Tibial artery (tissue), 4 donors: ENCODE measurements around the gene NCKAP1.
"Not testable (repeated sequence)": the region's sequence is repeated elsewhere in the genome, so short reads cannot be mapped to it uniquely, and the experiment has no call there.

Experiments used
- DNase-seq, 2 donors: peaks; one replicate each; pipeline ENCODE4 v3.0.0-alpha.2; 2019
- H3K27ac ChIP-seq, 2 donors: fragments of 200-600 bp; sonication (generic) in 1 of 2; 1 replicate in 1 of 2; 2 replicates in 1 of 2; pipeline ENCODE4 v1.5.1; 2018 to 2019; ENCODE audit warnings: mild to moderate bottlenecking in 1 of 2
- H3K27me3 ChIP-seq, 2 donors: fragments of 200-600 bp; sonication (generic) in 1 of 2; one replicate each; pipeline versions ENCODE4 v1.5.1 to v1.6.0; 2016 to 2019
- H3K36me3 ChIP-seq, 3 donors: fragments of 200-600 bp; sonication (generic) in 2 of 3; one replicate each; pipeline ENCODE4 v1.5.1; 2016 to 2019; ENCODE audit warnings: mild to moderate bottlenecking in 2 of 3
- H3K4me1 ChIP-seq, 4 donors: fragments of 200-600 bp; sonication (generic) in 2 of 4; 1 replicate in 3 of 4; 2 replicates in 1 of 4; pipeline ENCODE4 v1.5.1; 2016 to 2019
- H3K4me3 ChIP-seq, 2 donors: fragments of 200-600 bp; sonication (generic) in 1 of 2; 1 replicate in 1 of 2; 2 replicates in 1 of 2; pipeline ENCODE4 v1.5.1; 2018 to 2019; ENCODE audit warnings: mild to moderate bottlenecking in 2 of 2
- H3K9me3 ChIP-seq, 3 donors: fragments of 200-600 bp; sonication (generic) in 1 of 3; one replicate each; pipeline ENCODE4 v1.5.1; 2016 to 2019
- intact Hi-C: fragments of 100-400 bp; cut with DNase I; formaldehyde crosslinking; loops from one replicate; pipeline ENCODE4 v1.15.0; 2023; ENCODE audit warnings: low total_unique reads
- TF ChIP-seq, protein P1 (sequence below), 2 experiments: fragments of 200-600 bp in 1 of 2; fragments of 450-650 bp in 1 of 2; IDR thresholded peaks; one replicate each; pipeline ENCODE4 v1.5.1; 2017 to 2019; ENCODE audit warnings: antibody characterized with exemption in 2 of 2, mild to moderate bottlenecking in 1 of 2, moderate library complexity in 1 of 2

NCKAP1 gene

DNA sequence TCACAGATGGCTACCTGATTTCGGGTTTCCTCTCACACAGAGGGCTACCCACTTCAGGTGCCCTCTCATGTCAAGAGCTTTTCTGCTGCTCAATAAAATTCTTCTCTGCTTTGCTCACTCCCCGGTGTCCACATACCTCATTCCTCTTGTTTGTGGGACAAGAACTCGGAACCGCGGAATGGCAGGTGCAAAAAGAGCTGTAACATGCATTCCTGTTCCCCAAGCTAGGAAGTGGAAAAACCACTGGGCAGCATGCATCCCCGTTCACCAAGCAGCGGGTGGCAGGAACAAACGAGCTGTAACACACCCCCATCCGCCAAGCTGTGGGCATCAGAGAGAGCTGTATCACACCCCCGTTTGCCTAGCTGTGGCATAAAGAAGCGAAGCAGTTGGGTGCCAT is 144.6 kb downstream of the NCKAP1 start:
- peak overlapping the region; percentile 34 to 67 for H3K27ac ChIP-seq
- no peak overlapping the region for H3K4me3 ChIP-seq
- TF ChIP-seq, protein P1, sequence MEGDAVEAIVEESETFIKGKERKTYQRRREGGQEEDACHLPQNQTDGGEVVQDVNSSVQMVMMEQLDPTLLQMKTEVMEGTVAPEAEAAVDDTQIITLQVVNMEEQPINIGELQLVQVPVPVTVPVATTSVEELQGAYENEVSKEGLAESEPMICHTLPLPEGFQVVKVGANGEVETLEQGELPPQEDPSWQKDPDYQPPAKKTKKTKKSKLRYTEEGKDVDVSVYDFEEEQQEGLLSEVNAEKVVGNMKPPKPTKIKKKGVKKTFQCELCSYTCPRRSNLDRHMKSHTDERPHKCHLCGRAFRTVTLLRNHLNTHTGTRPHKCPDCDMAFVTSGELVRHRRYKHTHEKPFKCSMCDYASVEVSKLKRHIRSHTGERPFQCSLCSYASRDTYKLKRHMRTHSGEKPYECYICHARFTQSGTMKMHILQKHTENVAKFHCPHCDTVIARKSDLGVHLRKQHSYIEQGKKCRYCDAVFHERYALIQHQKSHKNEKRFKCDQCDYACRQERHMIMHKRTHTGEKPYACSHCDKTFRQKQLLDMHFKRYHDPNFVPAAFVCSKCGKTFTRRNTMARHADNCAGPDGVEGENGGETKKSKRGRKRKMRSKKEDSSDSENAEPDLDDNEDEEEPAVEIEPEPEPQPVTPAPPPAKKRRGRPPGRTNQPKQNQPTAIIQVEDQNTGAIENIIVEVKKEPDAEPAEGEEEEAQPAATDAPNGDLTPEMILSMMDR (IDR thresholded peaks at IDR 0.05): no peak

DNA sequence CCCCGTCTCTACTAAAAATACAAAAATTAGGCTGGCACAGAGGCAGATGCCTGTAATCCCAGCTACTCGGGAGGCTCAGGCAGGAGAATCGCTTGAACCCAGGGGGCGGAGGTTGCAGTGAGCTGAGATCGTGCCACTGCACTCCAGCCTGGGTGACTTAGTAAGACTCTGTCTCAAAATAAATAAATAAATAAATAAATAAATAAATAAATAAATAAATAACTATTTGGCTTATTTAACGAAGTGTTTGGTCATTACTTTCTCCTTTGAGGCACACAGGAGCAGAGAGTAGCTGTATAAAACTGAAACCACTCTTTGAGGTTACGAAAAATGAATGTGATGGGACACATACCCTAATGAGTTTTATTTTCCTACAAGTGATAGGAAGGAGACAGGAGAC is 145.2 kb downstream of the NCKAP1 start:
- H3K9me3 ChIP-seq, intact Hi-C loops, DNase-seq, H3K4me3 ChIP-seq, H3K36me3 ChIP-seq, H3K27me3 ChIP-seq: not testable (repeated sequence)
- Histone ChIP-seq H3K4me1 (peaks cover 0 to 48% (median 15%) of the 10 kb centered on the region in 4 donors), H3K27ac (peak overlapping the region in 1 of 2 donors; percentile 67)

More for the DNA sequence above, 144.6 kb downstream of the NCKAP1 start:
- intact Hi-C loops: no loop called here
- peaks cover 0 to 48% (median 15%) of the 10 kb centered on the region in 4 donors for H3K4me1 ChIP-seq
- DNase-seq: no peak
- H3K9me3 ChIP-seq: no peaks in the 10 kb centered on the region
- H3K36me3 ChIP-seq: no peaks in the 10 kb centered on the region
- no peaks in the 10 kb centered on the region for H3K27me3 ChIP-seq

DNA sequence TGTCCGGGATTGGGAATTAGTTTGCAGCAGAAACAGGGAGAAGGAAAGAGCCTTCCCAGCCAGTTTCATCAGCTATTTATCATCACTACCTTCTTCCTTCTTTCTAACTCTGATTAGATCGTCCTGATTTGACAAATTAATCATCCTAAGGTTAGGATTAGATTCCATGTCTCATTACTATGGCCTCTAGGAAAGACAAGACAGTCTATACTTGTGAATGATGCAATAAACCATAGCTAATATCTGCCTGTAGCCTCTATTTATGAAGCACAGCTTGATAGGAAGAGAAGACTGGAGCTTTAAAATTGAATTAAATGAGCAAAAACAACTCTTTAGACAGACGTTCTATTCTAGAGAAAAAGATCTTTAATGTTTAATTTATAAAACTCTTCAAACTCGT is 146.6 kb downstream of the NCKAP1 start:
- intact Hi-C loops: no loop called here
- Histone ChIP-seq H3K36me3 (no peaks in the 10 kb centered on the region), H3K27me3 (no peaks in the 10 kb centered on the region), H3K4me1 (peaks cover 0 to 57% (median 20%) of the 10 kb centered on the region in 4 donors), H3K9me3 (no peaks in the 10 kb centered on the region), H3K4me3 (no peak overlapping the region), H3K27ac (no peak overlapping the region)
- DNase-seq: no peak
- TF ChIP-seq, protein P1 (IDR thresholded peaks at IDR 0.05): no peak

DNA sequence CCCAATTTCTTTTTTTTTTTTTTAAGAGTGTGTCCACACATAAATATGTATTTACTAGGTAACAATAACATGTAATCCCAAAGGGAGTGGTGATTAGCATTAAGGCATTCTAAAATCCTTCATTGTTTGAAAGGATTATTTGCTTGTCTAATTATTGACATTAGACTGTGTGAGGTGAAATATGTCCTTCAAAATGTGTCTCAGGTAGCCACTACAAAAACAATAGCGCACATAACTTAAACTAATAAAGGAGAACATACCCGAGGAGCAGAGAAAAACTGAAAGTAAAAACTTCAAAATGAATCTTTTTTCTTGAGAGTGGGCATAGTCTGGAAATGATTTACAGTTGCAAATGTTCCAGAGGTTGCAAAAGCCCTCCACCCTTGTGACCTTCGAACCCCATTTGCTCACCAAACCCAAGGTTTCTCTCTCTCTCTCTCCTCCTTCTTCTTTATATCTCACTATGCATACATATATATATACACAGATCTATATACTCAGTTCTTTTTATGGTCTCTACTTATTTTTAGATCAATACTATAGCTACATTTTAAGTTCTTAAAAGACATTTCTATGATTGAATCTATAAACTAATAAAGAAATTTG is 147.4 kb downstream of the NCKAP1 start:
- intact Hi-C loops: no loop called here
- Histone ChIP-seq H3K9me3 (no peaks in the 10 kb centered on the region), H3K36me3 (no peaks in the 10 kb centered on the region), H3K27me3 (no peaks in the 10 kb centered on the region), H3K4me3 (no peak overlapping the region), H3K27ac (no peak overlapping the region), H3K4me1 (peaks cover 0 to 56% (median 20%) of the 10 kb centered on the region in 4 donors)
- TF ChIP-seq, protein P1 (IDR thresholded peaks at IDR 0.05): no peak
- DNase-seq: no peak

DNA sequence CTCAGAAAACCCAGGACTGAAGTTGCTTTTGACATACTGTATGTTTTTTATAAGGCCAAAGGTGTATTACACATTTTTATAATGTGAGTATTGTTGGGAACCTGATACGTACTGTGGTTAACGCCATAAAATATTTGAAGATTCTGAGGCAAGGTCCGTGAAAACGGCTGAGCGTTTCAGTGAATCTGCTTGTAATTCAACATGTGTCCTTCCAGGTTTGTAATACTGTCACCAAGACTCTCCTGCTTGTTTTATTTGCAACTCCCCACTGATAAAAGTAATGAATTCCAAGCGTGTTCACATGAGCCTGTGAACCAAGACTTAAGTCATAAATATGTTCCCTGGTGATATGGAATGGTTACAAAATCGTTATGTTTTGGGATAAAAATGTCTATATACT is 148.0 kb downstream of the NCKAP1 start:
- Histone ChIP-seq H3K4me3 (no peak overlapping the region), H3K4me1 (peaks cover 0 to 50% (median 20%) of the 10 kb centered on the region in 4 donors), H3K27ac (no peak overlapping the region), H3K36me3 (no peaks in the 10 kb centered on the region), H3K27me3 (no peaks in the 10 kb centered on the region), H3K9me3 (no peaks in the 10 kb centered on the region)
- no peak for DNase-seq
- TF ChIP-seq, protein P1 (IDR thresholded peaks at IDR 0.05): no peak
- intact Hi-C loops: no loop called here

DNA sequence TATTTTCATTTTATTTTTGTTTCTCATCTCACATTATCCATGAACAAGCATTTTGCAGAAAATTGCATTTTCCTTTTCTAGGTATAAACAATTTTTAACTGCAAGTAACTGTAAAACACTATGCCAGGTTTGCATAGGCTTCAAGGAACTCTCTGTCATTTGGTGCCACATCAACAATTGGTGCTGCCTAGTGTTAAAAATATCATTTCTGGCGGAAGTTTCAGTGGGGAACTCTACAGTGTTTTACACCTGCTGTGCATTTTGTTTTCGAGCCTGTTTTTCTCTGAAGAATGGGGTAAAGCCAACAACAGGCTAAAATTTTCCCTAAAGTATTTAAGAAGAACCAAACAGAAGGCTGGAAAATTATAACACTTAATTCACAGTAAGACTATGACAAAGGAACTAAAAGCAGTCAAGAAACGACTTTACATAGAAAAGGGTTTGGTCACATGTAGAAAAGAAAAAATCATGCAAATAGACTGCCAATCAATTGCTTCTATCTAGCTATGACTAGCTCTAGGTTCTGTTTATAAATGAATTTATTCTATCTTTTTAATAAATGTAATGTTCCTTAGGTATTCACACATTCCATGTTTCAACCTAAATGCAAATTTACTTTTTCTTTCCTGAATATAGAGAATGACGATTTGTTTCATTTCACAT is 150.4 kb downstream of the NCKAP1 start:
- no peak for DNase-seq
- intact Hi-C loops: no loop called here
- H3K36me3 ChIP-seq: no peaks in the 10 kb centered on the region
- H3K4me1 ChIP-seq: peaks cover 0 to 42% (median 5%) of the 10 kb centered on the region in 4 donors
- H3K9me3 ChIP-seq: no peaks in the 10 kb centered on the region
- H3K27ac ChIP-seq: no peak overlapping the region
- TF ChIP-seq, protein P1 (IDR thresholded peaks at IDR 0.05): no peak
- no peak overlapping the region for H3K4me3 ChIP-seq
- H3K27me3 ChIP-seq: no peaks in the 10 kb centered on the region
